Renal cortical epithelial cell (primary cell): ENCODE results near the gene ENAH. TPM values are rescaled to one million over a fixed set of nuclear protein-coding genes. Genes with fewer than 3 reads are reported as not detected.
"Not testable (repeated sequence)": the region's sequence is repeated elsewhere in the genome, so short reads cannot be mapped to it uniquely, and the experiment has no call there.

Experiments
- DNase-seq: peaks from one replicate; pipeline ENCODE4 v3.0.0-alpha.2; 2011; ENCODE audit warnings: low read depth
- total RNA-seq: library from RNA; depleted of rRNA; stranded (reverse); fragments of >200 nt; gene quantifications from 2 replicates; pipeline ENCODE4 v1.2.3, GENCODE V29; 2014

ENAH gene
- 85.8 and 205 TPM in 2 replicates for total RNA-seq

DNA sequence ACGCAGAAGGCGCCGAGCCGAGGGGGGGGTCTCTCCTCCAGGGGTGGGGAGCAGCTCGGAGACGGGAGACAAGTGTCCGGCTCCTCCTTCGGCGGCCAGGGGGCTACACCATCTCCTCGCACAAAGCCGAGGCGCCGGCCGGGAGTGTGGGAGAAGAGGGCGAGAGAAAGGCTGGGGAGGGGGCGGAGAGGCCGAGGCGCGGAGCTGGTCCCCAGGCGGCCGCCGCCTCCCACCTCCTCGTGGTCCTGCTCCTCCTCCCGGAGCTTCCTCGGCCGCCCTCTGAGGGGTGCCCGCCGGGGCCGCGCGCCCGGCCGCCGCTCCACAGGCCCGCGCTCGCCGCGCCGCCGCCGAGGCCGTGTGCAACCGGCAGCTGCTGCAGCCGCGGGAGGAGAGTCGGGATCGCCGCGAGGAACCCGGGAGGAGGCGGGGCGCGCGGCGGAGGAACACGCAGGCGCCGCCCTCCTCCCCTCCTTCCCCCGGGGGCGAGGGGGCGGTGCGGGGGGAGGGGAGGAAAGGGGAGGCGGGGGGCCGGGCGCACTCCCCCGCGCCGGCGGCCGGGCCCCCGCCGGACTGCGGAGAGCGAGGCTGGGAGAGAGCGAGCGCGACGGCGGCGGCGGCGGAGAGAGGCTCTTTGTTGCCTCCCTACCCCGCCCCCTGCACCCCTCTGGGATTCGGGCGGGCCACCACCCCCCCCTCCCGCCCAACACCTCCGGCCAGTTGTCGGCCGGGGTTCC lies at the start of gene ENAH:
Gene ENAH, minus strand, starts transcription at position 395 of the 734 bp plus-strand sequence. CDS start 433 bp downstream, outside the sequence.
- DNase-seq = no peak

DNA sequence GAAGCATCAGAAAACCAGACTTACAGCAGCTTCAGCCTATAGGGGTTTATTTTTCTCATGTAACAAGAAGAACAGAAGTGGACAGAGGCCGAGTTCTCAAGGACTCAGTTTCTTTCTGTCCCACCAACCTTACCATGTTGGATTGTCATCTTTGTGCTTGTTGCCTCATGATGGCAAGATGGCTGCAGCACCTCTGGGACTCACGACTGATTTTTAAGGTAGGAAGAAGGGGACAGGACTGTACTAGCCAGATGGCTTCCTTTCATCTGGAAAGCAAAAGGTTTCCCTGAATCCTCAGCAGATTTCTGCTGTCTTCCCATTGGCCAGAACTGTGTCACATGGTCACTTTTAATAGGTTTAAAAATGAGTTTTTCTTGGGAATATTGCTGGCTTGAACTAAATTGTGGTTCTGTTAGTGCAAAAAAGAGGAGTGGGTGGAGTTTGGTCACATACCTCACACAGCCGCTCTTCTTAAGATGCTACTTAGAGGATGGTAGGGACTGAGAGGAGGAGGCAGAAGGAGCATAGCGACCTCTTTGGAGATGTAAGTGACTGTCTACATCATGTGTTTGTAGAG lies 48.1 kb upstream of the ENAH start:
- no peak for DNase-seq

DNA sequence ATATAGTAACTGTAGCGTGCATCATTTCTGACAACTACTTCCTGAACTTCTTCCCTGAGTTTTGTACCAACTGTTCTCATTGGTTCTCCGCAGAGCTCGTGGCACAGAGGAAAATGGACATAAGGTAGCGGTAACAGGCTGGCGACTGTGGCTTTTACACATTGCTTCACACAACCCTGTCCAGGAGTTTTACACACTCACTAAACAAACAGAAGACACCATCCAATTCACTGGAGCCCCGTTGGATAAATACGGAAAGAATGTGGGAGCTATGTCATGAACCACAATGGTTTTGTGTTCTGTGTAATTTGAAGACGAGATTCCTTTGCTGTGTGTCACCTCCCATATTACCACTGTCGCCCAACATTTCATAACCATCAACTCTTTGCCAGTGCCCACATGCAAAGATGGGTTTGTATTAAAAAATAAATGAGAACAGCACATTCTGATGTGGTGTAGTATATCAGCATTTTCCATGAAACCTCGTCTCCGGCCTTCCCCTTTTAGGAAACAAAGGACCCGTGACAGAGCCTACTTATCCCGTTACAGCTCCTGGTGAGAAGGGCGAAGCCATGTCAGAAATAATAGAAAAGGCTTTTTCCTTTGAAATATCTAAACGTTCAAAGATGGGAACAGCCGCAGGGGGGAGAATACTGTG lies 47.4 kb upstream of the ENAH start:
- DNase-seq = peak; percentile 99

GRCh38 chr1:225699336-225699735 lies 46.4 kb upstream of the ENAH start:
- DNase-seq = no peak

GRCh38 chr1:225698194-225698593 lies 45.3 kb upstream of the ENAH start:
- DNase-seq = not testable (repeated sequence)

DNA sequence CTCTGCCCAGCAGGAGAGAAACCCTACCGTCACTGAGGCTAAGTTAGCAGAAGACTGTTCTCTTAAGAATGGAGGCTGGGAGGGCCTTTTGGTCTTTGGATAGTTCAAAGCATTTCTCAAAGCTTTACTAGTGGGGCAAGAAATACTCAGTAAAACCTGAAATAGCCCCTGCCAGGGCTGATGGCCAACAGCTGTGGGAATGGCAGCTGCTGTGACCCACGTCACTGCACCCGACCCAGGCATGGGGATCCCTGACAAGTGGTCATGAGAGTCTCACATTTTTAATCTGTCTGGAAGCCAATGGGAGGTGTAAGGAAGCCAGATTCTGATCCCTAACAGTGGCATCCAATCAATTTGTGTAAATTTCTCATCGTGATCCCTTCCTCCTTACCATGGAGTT lies 44.5 kb upstream of the ENAH start:
- DNase-seq = no peak

DNA sequence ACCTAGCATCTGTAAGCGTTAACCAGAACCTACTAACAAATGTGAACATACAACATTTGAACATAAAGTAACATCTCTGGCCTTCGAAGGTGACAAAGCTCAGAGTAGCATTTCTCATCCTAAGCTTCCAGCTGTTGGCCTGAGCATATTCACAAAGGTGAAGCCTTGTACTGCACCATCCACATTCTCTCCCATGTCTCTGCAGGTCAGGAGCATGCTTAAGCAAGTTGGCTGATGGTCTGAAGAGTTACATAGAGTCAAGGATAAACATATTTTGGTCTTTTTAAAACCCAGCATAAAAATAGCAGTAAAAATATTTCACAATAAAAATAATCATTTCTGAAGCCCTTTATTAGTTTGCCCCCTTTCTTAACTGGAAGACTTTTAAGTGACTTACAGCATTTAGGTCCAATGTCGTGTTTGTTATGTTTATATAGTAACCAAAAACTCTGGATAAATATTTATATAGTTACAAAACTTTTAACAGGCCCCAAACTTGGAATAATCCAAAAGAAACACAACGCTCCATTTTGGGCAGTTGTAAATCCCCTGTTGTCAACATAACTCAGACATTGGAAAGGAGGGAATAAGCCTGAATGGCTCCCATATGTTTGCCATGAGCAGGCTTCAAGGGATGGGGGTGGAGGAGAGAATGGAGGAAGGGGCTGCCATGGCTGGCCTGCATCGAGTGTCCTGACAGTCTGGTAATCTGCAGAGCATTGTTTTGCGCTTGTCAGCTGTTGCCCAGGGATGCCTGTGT lies 42.8 kb upstream of the ENAH start:
- DNase-seq = no peak

DNA sequence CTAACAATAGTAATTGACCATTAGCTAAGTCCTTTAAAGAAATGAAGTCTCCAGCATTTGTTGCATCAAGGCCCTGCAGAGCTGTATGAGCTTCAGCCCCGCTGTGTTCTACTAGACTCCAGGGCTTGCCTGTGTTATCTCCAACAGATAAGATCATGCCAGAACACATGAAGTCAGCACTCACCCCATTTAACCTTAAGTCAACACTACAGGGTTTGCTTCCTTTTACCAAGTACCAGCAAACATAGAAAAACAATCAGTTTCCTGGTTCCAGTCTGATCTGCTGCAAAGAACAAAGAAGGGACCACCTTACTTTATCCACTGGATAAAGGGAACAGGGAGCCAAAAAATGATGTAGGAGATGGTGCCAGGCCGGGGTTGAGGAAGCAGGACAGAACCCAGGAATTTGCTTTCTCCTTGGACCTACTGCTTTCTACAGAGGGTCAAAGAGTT lies 41.3 kb upstream of the ENAH start:
- DNase-seq = peak; percentile 41

DNA sequence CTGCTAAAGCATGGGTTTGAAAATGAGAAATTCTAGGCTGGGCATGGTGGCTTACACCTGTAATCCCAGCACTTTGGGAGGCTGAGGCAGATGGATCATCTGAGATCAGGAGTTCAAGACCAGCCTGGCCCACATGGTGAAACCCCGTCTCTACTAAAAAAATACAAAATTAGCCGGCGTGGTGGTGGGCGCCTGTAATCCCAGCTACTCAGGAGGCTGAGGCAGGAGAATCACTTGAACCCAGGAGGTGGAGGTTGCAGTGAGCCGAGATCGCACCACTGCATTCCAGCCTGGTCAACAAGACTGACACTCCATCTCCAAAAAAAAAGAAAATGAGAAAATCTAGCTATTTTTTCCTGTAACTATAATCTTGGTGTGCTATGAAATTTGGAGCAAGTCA lies 40.8 kb upstream of the ENAH start:
- not testable (repeated sequence) for DNase-seq

- DNase-seq = no peak
Observed at GRCh38 chr1:225693085-225693696, 40.3 kb upstream of the ENAH start.

GRCh38 chr1:225692517-225692879 lies 39.6 kb upstream of the ENAH start:
- DNase-seq = no peak

- DNase-seq = peak; percentile 91
Observed at GRCh38 chr1:225691861-225692516, 39.1 kb upstream of the ENAH start.

GRCh38 chr1:225691377-225691776 lies 38.5 kb upstream of the ENAH start:
- DNase-seq = peak; percentile 90

- no peak for DNase-seq
Observed at GRCh38 chr1:225689882-225690459, 37.0 kb upstream of the ENAH start.

DNA sequence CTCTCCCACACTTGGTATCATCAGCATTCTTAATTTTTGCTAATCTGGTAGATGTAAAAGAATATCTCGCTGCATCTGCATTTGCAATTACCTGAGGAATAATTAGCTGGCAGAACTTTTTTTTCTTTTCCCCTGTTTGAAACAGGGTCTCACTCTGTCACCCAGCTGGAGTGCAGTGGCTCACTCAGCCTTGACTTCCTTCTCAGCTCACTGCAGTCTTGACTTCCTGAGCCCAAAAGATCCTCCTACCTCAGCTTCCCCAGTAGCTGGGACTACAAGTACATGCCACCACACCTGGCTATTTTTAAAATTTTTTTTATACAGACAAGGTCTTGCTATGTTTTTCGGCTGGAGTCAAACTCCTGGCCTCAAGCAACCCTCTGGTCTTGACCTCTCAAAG lies 35.4 kb upstream of the ENAH start:
- DNase-seq = no peak

GRCh38 chr1:225685476-225686176 lies 32.7 kb upstream of the ENAH start:
- DNase-seq = no peak

GRCh38 chr1:225684741-225685140 lies 31.8 kb upstream of the ENAH start:
- no peak for DNase-seq

GRCh38 chr1:225681231-225681630 lies 28.3 kb upstream of the ENAH start:
- DNase-seq = no peak

DNA sequence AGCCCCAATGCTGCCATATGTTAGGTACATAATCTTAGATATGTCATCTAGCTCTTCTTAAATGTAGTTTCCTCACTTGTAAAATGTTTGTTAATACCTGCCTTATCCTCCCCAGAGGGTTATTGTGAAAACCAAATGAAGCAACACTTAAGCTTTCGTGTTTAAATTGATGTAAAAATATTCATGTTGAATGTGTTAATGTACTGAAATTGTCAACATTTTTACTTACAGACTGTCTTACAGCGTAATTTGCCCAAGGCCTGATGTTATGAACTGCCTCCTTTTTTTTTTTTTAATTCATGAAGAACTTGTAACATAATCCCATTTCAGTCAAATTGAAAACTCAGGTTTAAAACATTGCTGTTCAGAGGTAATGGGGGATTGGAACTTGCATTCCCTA lies 25.6 kb upstream of the ENAH start:
- no peak for DNase-seq
